Activated CD4-positive, CD25-positive, alpha-beta regulatory T cell treated with anti-CD3 and anti-CD28 coated beads, Interleukin-2, amount 50 U/mL, for 16 hours (primary cell): ENCODE measurements around the gene FBXL17.
"Not testable (repeated sequence)": the region's sequence is repeated elsewhere in the genome, so short reads cannot be mapped to it uniquely, and the experiment has no call there.

Experiments
- DNase-seq: peaks from one replicate; pipeline ENCODE4 v3.0.0-alpha.2; 2020; ENCODE audit warnings: low read depth, low spot score

The FBXL17 gene

DNA sequence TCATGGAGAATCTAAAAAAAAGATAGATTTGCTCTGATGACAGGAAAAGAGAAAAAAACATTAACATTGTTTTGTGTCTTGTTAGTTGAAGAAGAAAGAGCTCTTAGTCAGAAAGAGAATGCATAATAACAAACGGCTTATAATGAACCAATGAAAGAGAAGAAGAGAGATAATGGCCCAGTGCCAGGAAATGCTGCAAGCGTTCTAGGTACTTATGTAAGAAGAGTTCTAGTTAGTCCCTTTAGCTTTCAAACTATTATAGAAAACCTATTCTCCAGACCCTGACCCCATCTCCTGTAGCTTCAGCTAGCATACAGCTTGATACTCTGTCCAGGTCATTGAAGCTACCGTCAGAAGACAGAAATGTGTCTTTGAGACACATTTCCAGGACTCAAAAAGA, 70.2 kb downstream of the FBXL17 start:
- DNase-seq, result no peak

DNA sequence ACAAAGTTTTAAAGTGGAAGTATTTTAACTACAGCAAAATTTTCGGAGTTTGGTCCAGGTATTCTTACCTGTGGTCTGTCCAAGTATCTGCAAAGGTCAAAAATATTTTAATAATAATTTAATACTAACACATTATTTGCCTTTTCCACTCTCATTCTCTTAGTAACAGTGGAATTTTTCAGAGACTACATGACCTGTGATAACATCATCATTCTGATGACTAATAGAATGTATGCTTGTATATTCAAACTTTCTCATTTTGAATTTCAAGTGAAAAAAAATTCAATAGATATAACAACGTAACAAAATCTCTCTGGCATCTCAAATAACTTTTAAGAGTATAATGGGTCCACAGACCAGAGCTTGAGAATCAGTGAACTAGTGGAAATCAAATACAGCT, 78.3 kb downstream of the FBXL17 start:
- DNase-seq, result no peak

DNA sequence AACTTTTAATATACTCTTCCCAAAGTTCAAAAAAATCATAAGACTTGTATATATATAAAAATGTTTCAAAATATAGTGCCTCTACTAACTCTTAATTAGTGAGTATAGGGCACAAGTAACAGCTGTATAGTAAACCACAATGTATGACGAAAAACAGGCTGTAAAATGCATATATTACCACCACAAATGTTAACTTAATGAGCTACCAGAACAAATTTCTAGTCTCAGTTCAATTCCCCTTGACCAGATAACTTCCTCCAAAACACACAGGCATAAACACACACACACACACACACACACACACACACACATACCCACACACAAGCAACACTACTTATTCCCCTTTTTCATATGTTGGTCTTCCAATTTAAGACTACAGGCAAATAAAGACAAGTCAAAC, 78.8 kb downstream of the FBXL17 start:
- no peak for DNase-seq

DNA sequence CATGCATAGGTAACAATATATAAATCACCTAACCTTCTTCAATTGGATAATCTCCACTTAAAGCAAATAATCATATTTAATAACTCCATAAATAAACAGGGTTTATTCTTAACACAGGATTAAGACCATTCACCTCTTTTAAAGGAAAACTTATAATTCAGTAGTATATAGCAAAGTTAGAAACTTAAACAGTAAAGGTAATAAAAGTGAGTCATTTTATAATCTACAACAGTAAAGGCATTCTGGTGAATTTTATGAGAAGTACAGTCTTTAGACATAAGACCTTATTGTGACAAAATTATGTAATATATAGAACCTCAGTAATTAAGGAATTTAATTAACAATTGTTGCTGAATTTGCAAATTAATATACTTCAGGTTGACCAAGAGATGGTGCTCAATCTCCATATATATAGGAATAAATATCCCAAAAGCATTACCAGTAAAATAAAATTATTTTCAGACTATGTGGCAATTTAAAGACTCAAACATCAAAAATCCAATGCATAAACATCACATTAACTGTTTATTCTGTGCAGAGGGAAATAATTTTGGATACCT, 84.8 kb downstream of the FBXL17 start:
- no peak for DNase-seq

DNA sequence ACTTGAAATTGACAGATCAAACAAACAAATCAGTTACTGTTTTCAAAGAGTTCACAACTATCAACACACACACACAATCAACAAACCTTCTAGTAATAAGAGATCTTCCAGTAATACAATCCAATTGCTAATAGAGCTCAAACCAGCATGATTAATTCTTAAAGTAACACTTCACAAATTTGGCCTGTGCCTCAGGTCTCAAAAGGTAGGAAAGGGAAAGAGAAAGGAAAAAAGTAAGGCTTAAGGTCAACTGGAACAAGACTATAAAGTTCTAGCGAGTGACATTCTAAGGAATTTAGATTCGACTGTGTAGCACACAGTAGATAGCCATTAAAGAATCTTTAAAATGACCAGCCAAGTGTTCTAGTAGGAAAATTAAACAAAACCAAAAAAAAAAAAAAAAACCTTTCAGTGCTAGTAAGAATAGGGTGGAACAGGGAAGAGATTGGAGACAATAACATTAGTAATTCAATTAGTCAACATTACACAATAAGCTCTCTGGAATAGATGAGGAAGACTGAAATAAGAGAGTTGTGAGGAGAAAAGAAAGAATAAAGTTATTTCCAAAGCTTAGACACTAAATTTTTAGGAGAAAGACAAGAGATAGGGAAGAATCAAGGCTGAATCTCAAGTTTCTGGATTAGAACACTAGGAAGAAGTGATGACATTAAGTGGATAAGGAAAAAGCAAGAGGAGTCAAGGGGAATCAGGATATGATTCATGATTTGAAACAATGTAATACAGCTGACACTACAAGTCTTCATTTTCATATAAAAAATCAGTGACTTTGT, 86.1 kb downstream of the FBXL17 start:
- no peak for DNase-seq

DNA sequence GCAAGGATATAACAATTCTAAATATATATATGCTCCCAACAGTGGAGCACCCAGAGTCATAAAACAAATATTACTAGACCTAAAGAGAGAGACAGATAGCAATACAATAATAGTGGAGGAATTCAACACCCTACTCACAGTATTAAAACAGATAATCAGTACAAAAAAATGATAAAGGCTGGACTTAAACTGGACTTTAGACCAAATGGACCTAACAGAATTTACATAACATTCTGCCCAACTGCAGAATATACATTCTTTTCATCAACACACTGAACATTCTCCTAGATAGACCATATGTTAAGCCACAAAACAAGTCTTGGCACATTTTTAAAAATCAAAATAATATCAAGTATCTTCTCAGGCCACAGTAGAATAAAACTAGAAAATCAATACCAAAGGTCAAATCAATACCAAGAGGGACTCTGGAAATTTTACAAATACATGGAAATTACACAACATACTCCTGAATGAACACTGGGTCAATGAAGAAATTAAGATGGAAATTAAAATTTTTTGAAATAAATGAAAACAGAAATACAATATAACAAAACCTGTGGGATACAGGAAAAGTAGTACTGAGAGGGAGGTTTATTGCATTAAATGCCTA, 100.8 kb downstream of the FBXL17 start:
- DNase-seq, result no peak

DNA sequence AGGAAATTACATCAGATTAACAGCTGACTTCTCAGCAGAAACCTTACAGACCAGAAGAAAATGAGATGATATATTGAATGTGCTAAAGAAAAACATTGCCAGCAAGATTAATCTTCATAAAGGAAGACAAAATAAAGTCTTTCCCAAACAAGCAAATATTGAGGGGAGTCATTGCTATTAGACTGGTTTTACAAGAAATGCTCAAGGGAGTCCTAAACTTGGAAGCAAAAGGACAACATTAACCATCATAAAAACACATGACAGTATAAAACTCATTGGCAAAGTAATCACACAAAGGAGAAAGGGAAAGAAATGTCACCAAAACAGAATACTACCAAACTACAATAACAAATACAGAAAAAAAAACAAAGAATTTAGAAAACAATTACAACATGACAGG, 101.7 kb downstream of the FBXL17 start:
- no peak for DNase-seq

DNA sequence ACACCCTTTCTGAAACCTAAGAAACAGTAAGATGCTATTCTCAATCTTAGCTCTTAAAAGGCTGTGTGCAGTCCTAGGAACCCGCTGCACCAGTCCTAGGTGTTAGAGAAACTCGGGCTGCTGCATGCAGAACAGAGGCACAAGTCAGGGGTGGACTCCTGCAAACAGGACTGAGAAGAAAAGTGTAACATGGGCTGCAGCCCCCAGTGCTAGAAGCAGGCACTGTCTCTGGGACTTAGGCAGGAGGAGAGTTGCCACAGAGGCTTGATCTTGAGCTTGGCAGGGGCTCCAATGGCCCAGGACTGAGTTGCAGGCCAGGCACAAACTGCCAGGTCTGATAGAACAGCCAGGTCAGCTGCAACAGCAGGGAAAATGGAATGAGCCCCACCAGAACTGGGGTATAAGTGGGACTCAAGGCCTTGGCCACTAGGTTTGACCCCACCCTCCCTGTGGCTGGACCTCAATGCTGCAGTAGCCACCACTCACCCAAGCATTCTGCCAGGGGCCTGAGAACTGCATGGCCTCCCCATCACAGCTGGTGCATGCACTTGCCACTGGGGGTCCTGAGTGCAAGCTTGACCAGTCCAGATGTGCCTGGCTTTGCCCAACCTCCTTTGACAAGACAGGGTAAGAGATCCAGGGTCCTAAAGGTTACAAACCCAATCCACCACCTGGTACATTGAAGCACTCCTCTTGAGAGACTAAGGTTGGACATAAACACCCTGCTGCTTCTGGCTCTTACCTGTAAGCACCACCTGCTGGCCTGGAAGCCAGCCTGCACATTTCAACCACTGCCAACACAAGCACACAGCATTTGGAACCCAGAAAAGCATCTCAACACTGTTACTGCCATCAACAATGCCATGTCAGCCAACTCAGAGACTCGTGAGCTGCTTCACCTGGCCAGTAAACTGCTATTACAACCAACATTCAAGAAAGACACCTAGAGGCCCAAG, 103.3 kb downstream of the FBXL17 start:
- no peak for DNase-seq

DNA sequence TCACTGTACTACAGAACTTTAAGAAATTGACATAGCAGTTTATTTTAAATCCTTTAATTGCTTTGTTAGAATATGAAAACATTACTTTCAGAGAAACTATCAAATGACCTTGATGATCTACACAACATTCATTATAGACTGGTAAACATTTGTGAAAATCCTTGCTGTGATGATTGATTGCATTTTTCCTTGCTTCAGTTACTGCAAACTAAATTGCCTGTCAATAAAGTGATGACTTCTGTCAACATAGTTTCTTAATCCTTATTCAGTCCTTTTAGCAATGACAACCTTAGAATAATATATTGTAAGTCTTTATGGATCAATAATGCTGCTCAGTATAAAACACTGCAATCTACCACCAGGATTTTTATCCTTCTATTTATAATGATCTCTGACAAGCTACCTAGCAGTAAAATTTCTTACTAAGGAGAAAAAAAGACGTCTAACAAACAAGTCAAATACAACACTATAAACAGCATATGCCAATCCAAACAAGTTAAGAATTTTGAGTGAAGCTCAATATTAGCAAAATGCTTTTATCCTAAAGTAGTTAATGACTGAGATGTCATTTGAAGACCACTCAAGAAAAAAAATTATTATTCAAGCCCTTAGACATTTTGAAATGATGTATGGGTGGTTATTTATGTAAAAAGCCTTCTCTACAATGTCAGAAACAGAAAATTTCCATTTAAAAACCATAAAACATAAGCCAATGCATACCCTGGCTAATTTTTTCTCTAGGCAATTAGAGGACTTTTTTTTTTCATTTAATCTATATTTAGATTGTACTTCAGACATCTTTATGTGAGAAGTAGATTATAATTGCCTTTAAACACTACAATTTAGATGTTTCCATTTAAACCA, 105.5 kb downstream of the FBXL17 start:
- no peak for DNase-seq

DNA sequence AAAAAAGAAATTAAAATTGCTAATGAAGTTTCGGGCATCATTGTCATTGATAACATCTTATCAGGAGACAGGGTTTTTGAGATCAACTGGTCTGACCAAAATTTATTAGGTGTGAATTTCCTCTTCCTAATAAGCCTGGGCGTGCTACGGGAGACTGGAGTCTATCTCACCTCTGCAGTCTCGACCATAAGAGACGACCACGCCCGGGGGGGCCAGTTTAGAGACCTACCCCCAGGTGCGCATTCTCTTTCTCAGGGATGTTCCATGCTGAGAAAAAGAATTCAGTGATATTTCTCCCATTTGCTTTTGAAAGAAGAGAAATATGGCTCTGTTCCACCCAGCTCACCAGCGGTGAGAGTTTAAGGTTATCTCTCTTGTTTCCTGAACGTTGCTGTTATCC, 107.8 kb downstream of the FBXL17 start:
- not testable (repeated sequence) for DNase-seq

DNA sequence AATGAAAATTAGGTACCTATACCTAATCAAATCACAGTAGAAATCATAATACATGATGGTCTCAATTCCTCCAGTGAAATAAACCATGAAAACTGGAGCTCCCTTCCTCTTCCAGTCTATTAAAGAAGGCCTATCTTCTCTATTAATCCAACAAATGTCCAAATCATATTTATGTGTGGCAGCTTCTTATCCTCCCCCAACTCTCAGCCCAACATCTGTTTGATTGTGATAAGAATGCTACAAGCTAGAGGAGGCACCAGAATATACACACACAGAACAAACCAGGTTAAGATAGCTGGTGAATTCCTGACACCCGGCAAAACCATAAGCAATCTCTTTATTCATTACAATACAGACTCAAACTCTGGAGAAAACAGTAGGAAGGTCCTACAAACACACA, 110.8 kb downstream of the FBXL17 start:
- DNase-seq, result no peak

DNA sequence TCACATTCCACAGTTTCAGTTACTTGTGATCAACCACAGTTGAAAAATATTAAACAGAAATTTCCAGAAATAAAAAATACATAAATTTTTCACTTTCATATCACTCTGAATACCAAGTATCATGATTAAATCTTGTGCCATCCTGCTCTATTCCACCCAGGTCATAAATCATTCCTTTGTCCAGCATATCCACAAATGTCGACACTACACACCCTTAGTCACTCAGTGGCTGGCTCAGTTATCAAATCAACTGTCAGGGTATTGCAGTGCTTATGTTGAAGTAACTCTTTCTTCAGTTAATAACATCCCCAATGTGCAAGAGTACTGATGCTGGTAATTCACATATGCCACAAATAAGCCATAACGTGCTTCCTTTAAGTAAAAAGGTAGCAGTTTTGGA, 115.7 kb downstream of the FBXL17 start:
- no peak for DNase-seq

DNA sequence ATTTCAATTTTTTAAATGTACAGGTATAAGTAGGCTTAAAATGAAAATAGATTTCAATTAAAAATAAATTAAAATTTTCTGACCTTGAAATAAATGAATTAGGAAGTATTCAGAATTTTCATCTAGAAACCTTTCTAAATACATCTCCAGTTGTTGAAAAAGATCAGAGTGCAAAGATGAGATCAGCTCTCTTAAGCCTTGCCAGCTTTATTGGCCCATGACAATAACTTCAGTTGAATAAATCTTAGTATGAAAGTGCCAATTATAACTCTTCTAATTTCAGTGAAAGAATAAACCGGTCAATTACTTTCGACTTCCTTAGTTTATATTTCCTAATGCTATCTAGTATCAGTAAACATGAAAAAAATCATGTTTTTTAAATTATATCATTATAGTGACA, 117.4 kb downstream of the FBXL17 start:
- no peak for DNase-seq

DNA sequence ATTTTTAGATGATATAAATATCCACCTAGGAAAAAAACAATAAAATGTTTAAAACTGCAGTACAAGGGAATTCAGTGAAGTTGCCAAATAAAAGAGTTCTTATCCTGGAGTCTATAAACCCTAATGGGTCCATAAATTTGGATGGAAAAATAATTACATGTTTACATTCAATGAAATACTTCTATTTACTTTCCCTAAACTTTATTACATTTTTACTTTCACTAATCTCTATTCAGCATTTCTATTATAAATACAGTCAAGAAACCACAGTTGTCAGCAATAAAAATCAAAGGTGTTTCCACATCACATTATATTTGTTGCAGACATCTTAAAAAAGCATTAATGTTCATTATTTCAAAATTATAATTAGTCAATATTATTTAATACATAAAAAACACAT, 118.6 kb downstream of the FBXL17 start:
- DNase-seq, result no peak

DNA sequence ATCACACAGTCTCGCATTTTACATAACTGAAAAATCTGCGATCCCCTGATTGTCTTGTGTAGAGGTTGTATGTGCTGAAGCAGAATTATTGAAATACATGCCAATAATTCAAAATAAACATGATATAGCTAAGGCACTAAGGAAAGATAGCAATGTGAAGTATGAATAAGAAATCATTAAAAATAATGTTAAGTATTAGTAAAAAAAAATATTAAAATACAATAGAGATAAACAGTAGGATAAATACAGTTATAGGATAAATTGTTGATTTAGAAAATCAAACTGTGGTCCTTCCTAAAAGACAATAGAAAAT, 121.1 kb downstream of the FBXL17 start:
- no peak for DNase-seq

DNA sequence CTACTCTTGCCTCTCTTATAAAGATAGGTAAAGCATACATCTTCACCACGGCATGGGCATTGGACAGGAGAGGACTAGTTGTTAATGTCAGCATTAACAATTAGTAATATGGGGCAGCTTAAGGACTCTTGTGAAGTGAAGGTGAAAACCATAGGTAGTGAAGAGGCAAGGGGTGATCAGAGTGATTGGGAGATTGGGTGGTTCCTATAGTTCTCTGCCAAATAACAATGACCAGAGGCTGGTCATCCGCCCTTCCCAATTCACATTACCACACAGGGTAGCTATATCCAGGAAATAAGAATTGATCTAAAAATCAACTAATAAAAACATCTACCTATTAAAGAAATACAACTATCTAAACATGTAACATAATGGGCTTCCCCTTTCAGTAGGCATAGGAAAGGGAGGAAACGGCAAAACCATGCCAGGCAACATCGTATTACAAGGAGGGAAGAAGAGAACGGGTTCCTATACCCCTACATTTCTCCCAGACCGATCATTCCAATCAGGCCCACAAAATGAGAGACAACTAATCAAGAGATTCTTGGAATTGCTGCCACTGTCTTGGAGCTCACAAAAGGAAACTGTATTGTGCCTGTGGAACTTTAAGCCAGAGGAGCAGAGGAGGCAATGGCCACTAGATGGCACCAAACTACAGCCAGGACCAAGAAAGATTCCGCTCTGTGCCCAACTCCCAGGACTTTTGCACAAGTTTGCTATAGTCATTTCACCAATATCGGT, 121.6 kb downstream of the FBXL17 start:
- DNase-seq, result peak; percentile 39

DNA sequence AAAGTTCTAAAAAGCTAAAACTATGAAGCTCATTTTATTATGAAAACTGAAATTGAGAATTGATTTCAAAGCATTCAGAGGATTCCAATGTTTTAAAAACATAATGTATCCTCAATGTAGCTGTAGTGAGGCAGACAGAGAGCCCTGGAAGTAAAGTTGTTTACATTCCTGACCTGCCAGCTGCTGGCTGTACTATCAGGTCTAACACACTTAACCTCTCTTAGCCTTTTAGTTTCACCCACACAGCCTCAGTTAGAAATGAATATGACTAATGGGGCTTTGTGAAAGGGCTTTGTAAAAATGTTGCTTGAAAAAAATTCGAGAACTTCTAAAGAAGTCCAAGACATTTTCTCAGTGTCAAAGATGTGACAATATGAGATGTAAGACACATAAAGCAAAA, 122.6 kb downstream of the FBXL17 start:
- DNase-seq, result no peak

DNA sequence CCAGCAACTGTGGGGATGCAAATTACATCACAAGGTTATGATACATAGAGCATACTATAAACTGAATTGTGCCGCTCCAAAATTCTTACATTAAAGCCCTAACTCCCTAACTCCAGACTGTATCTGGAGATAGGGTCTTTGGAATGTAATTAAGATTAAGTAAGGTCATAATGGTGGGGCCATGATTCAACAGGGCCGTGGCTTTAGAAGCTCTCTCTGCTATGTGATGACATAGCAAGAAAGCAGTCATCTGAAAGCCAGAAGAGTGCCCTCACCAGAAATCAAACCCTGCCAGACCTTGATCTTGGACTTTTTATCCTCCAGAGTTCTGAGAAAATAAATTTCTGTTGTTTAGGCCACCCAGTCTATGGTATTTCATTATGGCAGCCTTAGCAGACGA, 123.9 kb downstream of the FBXL17 start:
- DNase-seq, result no peak

DNA sequence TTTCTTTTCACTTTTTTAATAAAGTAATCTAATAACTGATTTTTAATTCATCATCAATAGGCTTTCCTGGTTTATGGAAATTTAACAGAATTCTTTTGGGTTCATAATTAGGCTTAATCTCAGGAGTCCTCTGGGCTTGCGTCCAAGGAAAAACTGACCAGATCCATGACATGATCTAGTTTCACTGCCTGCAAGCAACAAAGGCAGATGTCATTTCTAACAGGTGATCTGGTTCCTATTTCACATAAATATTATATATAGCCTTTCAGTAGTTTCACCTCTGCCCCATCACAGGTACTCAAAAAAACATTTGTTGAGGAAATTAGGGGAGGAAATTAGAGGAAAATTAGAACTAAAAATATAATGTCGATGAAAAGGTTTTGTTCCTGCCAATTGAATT, 126.4 kb downstream of the FBXL17 start:
- no peak for DNase-seq

DNA sequence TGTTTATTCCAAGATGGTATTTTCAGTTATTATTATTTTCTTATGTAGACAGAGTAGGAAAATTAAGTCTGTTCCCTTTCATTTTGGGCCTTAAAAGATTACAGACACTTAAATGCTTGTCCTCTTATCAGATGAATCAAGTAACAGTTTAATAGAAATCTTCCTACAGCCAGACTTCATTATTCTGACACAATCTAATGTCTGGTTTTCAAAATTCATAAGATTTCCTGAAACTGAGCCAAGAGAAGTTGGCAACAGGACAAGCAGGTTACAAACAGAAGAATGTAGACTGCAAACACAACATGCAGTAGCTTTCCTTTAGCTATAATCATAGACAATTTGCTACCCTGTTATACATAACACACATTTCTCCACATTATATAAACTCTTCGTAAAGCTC, 130.5 kb downstream of the FBXL17 start:
- DNase-seq, result no peak
